GM19351 (cell line): Measurements from ENCODE around the gene DIP2A.
A peak's percentile ranks its signal among the peaks of the same experiment; 100 is the strongest.

Source experiments
- ATAC-seq: cut with Tn5 transposase; IDR thresholded peaks from one replicate; pipeline ENCODE4 v1.9.1; 2021; ENCODE audit warnings: mild to moderate bottlenecking, moderate library complexity; ENCODE audit not compliant: unreplicated experiment

The DIP2A gene, protein sequence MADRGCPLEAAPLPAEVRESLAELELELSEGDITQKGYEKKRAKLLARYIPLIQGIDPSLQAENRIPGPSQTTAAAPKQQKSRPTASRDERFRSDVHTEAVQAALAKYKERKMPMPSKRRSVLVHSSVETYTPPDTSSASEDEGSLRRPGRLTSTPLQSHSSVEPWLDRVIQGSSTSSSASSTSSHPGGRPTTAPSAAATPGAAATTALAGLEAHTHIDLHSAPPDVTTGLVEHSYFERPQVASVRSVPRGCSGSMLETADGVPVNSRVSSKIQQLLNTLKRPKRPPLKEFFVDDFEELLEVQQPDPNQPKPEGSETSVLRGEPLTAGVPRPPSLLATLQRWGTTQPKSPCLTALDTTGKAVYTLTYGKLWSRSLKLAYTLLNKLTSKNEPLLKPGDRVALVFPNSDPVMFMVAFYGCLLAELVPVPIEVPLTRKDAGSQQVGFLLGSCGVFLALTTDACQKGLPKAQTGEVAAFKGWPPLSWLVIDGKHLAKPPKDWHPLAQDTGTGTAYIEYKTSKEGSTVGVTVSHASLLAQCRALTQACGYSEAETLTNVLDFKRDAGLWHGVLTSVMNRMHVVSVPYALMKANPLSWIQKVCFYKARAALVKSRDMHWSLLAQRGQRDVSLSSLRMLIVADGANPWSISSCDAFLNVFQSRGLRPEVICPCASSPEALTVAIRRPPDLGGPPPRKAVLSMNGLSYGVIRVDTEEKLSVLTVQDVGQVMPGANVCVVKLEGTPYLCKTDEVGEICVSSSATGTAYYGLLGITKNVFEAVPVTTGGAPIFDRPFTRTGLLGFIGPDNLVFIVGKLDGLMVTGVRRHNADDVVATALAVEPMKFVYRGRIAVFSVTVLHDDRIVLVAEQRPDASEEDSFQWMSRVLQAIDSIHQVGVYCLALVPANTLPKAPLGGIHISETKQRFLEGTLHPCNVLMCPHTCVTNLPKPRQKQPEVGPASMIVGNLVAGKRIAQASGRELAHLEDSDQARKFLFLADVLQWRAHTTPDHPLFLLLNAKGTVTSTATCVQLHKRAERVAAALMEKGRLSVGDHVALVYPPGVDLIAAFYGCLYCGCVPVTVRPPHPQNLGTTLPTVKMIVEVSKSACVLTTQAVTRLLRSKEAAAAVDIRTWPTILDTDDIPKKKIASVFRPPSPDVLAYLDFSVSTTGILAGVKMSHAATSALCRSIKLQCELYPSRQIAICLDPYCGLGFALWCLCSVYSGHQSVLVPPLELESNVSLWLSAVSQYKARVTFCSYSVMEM (N-terminal part only)

DNA sequence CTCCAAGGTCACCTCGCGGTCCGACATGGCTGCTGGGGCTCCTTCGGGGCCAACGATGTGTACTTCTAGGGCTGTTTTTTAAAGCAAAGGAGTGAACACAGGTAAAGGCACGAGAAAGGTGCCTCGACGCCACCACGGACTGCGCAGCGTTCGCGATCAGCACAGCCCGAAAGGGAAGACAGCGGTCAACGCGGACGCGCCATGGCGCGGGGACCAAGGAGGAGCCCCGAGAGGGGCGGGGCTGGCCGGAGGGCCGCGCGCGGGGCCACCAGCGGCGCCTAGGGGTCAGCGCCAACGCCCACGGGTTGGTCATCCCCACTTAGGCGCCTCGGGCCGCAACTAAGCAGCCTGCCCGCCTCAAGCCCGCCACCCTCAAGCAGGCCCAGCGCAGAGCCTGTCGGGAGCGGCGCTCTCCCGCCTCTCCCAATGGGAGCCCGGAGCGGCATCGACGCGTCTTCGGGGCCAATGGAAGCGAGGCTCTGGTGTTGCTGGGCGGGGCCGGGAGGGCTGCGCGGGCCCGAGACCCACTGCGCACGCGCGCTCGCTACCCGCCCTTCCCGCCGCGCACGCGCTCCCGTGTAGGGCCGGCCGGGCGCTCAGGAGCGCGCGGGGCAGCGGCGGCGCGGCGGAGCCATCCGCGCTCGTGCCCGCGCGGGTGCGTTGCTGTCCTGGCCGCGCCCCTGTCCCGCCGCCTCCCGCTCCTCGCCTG is at the start of gene DIP2A:
DIP2A (plus strand) TSS at position 577 of the 709 bp plus-strand sequence. CDS start 241 bp downstream, outside the sequence.
- peak; percentile 87 for ATAC-seq

DNA sequence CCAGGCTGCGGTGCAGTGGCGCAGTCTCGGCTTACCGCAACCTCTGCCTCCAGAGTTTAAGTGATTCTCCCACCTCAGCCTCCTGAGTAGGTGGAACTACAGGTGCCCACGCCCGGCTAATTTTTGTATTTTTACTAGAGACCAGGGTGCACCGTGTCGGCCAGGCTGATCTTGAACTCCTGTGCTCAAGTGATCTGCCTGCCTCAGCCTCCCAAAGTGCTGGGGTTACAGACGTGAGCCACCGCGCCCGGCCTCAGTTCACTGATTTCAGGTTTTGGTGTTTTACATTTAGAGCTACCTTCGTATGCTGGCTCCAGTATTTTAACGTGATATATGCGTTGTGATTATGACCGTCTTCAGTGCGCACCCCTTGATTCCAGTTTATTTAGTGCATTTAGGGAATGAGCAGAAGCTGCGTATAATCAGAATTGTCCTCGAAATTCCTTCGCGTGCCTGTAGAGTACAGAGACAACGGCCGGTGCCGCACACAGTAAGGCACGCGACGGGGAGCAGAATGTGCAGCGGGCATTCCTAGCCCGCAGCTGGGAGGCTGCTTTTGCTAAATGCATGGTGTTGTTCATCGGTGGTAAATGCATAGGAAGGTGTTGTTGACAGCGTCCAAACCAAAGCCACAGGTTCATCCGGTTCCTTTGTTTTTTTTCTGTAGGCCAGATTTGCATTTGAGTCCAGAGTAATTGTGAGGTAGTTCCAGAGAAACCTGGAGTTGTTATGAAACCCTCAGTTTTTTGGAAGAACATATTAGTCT is 48.9 kb upstream of the DIP2A start:
- no peak for ATAC-seq

DNA sequence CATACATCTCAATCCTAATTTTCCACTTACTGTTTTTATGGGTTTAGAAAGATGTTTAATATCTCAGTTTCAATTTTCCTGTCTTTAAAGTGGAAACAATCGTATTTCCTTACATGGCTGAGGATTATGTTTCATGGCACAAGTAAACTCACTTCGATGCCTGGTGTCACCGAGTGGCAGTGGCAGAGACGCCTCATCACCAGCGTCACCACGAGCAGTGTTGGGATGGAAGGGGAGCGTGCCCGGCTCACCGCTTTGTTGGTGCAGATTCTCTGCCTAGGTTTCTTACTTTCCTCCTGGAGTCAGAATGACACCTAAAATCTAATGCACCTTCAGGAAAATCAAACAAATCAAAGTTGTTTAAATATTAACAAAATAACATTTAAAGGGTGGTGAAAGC is 48.2 kb upstream of the DIP2A start:
- ATAC-seq, result no peak

DNA sequence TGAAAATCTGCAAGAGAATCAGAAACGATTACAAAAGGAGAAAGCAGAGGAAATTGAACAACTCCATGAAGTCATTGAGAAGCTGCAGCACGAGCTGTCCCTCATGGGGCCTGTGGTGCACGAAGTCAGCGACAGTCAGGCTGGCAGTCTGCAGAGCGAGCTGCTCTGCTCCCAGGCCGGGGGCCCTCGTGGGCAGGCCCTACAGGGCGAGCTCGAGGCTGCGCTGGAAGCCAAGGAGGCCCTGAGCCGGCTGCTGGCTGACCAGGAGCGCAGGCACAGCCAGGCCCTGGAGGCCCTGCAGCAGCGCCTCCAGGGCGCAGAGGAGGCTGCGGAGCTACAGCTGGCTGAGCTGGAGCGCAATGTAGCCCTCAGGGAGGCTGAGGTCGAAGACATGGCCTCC is 47.5 kb upstream of the DIP2A start:
- ATAC-seq, result no peak

DNA sequence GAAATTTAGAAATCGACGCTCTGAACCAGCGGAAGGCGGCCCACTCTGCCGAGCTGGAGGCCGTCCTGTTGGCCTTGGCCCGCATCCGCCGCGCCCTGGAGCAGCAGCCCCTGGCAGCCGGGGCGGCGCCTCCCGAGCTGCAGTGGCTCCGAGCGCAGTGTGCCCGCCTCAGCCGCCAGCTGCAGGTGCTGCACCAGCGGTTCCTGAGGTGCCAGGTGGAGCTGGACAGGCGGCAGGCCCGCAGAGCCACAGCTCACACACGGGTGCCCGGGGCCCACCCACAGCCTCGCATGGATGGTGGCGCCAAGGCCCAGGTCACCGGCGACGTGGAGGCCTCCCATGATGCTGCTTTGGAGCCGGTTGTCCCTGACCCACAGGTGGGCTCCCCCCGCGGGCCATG is 47.0 kb upstream of the DIP2A start:
- no peak for ATAC-seq

DNA sequence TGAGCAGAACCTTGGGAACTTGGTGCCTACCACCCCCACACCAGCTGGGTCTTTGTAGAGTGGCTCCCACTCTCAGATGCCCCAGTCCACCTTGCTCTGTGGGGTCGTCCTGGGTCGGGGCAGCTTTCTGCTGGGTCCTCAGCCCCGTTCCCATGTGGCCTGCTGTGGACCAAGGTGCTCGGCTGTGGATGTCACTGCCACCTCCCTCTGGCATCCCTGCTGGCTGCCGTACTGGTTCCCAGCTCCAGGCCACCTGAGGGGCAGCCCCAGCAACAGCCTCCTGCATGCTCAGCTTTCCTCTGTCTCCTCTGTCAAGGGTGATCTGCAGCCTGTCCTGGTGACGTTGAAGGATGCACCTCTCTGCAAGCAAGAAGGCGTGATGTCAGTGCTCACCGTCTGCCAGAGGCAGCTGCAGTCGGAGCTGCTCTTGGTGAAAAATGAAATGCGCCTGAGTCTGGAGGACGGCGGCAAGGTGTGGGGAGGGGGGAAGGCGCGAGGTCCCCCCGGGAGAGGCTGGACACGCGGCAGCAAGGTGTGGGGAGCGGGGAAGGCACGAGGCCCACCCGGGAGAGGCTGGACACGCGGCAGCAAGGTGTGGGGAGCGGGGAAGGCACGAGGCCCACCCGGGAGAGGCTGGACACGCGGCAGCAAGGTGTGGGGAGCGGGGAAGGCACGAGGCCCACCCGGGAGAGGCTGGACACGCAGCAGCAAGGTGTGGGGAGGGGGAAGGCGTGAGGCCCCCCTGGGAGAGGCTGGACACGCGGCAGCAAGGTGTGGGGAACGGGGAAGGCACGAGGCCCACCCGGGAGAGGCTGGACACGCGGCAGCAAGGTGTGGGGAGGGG is 45.9 kb upstream of the DIP2A start:
- no peak for ATAC-seq

DNA sequence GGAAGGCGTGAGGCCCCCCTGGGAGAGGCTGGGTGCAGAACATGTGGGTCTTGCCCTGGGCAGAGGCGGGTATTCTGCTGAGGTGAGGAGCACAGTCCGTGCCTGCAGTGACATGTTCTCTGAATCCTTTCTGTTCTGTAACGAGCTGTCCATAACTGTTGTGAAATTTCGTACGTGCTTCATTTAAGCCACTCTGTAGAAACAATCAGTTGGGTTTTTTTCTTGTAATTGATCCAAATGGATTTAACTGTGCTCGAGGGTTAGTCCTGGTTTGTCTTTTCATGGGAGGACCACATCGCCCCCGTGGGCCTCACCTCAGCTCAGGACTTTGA is 45.4 kb upstream of the DIP2A start:
- ATAC-seq, result no peak

DNA sequence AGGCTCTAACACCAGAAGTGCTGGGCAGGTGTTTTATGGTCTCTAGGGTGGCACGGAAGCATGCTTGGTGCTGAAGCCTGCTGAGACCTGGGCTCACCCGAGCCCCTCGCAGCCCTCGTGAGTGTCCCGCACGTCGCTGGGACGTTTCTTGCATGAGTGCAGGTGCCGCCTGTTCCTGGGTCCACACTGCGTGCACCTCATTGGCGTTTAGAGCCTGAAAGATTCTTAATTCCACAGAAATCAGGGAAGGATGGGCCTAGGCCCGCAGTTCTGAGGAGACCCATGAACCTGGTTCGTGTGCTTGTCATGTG is 43.8 kb upstream of the DIP2A start:
- no peak for ATAC-seq

DNA sequence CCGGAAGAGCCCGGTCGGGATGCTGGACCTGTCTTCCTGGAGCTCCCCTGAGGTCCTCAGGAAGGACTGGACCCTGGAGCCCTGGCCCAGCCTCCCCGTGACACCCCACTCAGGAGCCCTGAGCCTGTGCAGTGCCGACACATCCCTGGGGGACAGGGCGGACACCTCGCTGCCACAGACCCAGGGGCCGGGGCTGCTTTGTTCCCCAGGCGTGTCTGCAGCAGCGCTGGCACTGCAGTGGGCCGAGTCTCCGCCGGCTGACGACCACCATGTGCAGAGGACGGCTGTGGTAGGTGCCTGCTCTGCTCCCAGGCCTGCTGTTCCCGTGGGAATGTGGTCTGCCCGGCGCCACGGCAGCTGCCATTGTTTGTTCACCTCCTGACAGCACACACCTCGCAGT is 42.1 kb upstream of the DIP2A start:
- no peak for ATAC-seq

DNA sequence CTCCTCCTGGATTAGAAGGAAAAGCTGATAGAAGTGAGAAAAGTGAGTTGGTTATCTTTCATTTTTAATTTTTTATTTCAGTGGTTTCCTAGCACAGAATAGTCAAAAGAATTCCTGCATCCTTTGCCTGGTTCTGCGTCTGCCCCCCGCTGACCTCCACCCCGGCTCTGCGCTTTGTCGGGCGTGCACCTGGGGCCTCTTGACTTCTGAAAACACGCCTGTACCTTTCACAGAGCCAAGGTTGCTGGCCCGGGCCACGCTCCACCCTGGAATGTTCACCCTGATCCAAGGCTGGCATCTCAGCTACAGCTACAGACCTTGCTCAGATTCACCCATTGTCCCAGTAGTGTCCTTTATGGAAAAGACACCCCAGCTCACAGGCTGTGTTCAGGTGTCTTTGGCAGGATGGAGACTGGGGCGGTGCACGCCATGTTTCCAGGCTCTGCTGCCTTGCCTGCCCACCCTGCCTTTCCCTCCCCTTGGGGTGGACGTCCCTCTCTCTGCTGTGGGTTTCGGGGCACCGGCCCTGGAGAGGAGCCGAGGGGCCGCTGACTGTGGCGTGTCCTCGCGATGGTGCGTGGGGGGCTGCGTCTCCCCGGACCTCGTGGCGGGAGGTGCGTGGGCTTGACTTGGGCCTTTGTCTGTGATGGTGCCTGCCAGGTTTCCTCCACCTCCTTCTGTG is 40.3 kb upstream of the DIP2A start:
- no peak for ATAC-seq

DNA sequence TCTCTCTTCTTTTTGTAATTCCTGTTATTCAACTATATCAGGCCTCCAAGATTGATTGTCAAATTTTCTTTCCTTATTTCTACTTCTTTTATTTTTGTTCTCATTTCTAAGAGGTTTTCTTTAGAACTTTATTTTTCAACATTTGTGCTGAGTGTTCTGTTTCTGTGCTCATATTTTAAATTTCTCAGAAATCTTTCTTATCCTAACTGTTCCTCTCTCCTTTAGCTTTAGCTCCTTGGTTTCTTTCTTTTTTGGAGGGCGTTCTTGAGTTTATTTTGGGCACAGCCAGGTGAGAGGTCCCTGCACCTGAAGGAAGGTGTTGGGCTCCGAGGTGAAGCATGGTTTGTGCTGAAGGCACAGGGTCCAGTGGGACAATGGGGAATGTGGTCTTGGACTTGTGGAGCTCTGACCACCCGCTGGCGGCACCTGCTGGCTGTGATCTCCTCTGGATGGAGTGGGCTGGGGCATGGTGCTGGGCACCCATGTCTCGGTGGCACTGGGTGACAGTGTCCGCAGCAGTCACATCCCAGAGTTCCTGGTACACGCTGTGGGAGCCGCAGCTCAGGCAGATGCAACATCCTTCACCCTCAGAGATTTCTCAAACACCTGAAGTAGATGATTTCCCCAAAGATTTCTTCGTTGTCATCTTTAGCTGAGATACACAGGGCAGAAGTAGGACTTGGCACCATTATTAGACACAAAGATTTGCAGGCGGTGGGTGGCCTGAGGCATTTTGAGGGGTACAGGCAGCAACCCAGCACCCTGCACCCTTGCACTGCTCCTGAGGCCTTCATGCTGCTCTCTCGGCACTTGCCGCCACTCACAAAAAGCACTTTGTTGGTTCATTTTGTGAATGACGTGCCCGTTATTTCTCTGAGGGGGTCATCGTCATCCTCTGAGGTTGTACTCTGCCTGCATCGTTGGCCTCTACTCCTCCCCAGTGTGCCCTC is 38.2 kb upstream of the DIP2A start:
- no peak for ATAC-seq

DNA sequence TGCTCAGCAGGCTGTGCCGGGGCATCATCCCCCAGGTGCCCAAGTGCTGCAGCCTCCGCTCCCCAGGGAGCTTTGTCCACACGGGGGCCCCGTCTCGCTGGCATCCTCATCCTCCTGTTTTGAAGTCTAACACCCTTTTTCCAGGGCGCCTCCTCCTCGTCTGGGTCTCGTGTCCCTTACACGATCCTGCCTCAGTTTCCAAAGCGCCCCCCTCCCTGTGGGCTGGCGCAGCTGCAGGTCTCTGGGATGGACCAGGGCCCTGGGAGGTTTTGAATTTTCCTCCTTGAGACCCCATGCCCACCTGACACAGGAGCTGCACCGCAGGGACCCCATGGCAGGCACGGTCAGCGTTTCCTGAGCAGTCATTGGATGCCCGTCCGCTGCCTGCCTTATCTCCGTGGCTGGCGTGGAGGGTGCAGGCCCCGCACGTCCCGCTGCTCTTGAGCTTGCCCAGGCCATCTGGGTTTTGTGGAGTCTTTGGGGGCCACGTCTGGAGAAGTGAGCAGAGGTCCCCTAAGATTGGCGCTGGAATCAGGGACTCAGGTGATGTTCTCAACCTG is 37.4 kb upstream of the DIP2A start:
- no peak for ATAC-seq

DNA sequence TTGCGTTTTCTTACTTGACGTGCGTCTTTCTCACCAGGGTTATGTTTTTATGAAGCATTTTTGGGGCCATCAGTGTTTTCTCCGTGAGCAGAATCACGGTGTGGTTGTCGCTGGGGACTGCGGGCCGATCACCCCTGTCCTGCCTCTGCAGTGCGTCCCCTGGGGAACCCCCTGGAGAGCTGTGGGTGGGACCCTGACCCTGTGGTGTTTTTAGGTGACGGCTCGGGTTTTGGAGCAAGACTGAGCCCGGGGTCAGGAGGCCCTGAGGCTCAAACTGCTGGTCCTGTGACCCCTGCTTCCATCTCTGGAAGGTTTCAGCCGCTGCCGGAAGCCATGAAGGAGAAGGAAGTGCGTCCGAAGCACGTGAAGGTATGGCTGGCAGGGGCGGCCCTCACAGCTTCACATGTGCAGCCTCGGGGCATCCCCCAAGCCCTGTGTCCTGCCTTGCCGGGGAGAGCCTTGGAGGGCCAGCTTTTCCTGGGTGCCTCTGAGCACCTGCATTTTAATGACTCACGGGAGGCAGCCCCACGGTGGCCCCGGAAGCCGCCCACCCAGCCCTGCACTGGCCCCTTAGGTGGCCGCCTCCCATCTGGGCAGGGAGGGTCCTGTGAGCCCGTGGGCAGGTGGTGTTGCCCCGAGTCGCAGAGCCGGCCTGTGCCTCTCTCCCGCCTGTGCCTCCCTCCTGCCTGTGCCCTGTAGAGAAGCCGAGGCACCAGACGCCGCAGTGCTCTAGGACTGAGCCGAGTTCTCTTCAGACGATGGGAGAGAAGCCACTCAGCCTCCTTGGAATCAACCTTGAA is 36.7 kb upstream of the DIP2A start:
- no peak for ATAC-seq

DNA sequence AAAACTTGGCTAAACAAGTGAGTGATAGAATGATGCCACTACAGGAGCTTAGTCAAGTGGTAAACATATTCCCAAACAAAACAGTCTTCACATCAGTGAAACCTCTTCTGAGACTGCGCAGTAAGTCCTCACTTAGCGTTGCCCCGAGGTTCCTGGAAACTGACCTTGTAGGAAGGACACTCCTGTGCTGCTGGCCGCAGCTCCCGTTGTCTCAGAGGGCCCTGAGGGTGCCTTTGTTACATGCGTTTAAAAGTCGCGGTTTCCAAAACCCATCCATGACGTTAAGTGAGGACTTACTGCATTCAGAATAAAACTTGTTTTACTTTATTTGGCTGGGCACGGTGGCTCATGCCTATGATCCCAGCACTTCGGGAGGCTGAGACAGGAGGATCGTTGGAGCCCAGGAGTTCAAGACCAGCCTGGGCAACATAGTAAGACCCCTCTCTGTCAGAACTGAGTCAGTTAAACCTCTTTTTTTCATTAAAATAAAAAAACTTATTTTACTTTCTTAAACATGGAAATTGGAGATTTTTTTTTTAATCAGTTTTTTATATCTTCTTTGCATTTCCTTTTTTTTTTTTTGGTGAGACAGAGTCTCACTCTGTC is 36.0 kb upstream of the DIP2A start:
- ATAC-seq, result no peak

DNA sequence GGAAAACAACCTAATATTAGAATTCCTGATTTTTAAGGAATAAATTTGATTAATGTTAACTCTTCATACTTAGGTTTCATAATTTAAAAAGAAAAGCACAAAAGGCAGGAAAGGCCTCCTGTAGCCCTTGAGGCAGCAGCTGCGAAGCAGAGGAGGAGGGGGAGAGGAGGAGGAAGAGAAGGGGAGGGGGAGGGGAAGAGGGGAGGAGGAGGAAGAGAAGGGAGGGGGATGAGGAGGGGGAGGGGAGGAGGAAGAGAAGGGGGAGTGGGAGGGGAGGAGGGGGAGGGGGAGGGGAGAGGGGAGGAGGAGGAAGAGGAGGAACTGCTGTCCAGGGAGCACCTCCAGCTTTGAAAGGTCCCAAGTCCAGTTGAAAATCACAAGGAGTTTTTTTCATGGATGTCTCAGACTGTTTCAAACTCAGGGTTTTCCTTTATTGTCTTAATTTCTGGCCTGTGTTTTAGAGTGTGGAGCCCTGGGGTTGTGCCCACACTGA is 35.1 kb upstream of the DIP2A start:
- no peak for ATAC-seq

DNA sequence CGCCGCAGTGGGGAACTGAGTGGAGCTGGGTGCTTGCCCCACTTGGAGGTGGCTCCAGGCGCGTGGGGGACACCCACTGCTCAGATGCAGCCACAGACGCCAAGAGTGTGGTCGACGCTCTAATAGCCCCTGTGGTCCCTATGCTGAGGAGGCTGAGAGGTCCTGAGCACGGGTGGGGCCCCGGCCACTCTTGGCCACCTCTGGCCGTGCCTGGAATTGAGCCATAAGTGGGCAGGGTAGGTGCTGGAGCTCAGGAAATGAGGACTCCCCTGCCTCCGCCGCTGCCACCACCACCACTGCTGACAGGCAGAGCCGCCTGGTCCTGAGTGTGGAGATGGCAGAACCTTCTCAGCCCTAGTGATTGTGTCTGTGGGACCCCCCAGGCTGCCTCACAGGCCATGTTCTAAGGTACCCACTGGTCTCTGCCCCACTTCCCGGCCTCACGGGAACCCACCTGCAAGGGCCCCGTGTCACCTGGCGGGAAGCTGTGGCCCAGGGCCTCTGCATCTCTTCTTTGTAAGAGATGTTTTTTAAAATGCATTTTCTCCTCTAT is 34.6 kb upstream of the DIP2A start:
- no peak for ATAC-seq
